ENCODE data around the gene TTLL8.
"Not testable (repeated sequence)": the region's sequence is repeated elsewhere in the genome, so short reads cannot be mapped to it uniquely, and the experiment has no call there.

Gene TTLL8

GRCh38 chr22:49991907-49992533 lies 66.1 kb downstream of the TTLL8 start:
- no peaks in the 10 kb centered on the region for H3K27me3 ChIP-seq (ENCODE audit: insufficient read depth, low read length, poor library complexity)
- H2BK5ac ChIP-seq (ENCODE audit: low read length) = no peak overlapping the region

DNA sequence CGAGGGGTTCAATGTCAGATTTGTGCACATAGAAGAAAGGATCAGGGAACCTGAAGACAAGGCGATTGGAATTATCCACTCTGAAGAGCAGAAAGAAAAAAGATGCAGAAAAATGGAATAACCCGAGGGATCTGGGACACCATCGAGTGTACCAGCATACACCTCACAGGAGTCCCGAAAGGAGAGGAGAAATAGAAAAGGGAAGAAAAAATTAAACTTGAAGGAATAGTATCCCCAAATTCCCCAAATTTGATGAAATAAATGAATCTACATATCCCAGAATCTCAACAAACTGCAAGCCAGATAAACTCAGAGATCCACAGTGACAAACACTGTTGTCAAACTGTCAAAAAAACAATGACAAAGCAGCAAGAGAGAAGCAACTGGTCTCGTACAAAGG lies 66.9 kb downstream of the TTLL8 start:
- Histone ChIP-seq H3K23ac (ENCODE audit: low read length) (no peak overlapping the region), H3K36me3 (ENCODE audit: control insufficient read depth, insufficient read depth, low read length) (no peaks in the 10 kb centered on the region), H3K79me1 (ENCODE audit: low read length) (no peaks in the 10 kb centered on the region), H3K9ac (ENCODE audit: low read length) (no peak overlapping the region), H3K27me3 (ENCODE audit: insufficient read depth, low read length, poor library complexity) (no peaks in the 10 kb centered on the region), H4K5ac (ENCODE audit: low read length) (no peak overlapping the region), H4K8ac (ENCODE audit: low read depth, low read length) (no peak overlapping the region), H3K79me2 (ENCODE audit: control insufficient read depth, insufficient read depth, low read length) (no peaks in the 10 kb centered on the region), H3K56ac (ENCODE audit: low read length) (no peak overlapping the region), H2BK120ac (ENCODE audit: low read depth, low read length) (no peak overlapping the region), H3K4me1 (ENCODE audit: control insufficient read depth, low read depth, low read length) (no peaks in the 10 kb centered on the region), H3K4ac (ENCODE audit: low read depth, low read length) (no peak overlapping the region), H2BK5ac (ENCODE audit: low read length) (no peak overlapping the region), H2AK5ac (ENCODE audit: low read length) (no peak overlapping the region), H2BK15ac (replicated peaks; ENCODE audit: low read depth) (no peak overlapping the region), H3K27ac (ENCODE audit: low read depth, low read length) (no peak overlapping the region), H3K18ac (ENCODE audit: low read length) (no peak overlapping the region), H3K4me3 (ENCODE audit: low read length) (no peak overlapping the region), H3K4me2 (ENCODE audit: low read length) (no peak overlapping the region)
- no CpG with 5 or more reads among the region's 6 CpGs for WGBS (ENCODE audit: extremely low coverage, insufficient coverage, low lambda C conversion rate)
- DNase-seq = no peak

More at GRCh38 chr22:49991907-49992533, 66.1 kb downstream of the TTLL8 start:
- Histone ChIP-seq H3K27ac (ENCODE audit: low read depth, low read length) (no peak overlapping the region), H3K4ac (ENCODE audit: low read depth, low read length) (no peak overlapping the region), H3K23ac (ENCODE audit: low read length) (no peak overlapping the region), H3K36me3 (ENCODE audit: control insufficient read depth, insufficient read depth, low read length) (no peaks in the 10 kb centered on the region), H3K79me2 (ENCODE audit: control insufficient read depth, insufficient read depth, low read length) (no peaks in the 10 kb centered on the region), H3K56ac (ENCODE audit: low read length) (no peak overlapping the region), H2AK5ac (ENCODE audit: low read length) (no peak overlapping the region), H2BK15ac (replicated peaks; ENCODE audit: low read depth) (no peak overlapping the region), H3K9ac (ENCODE audit: low read length) (no peak overlapping the region), H3K18ac (ENCODE audit: low read length) (no peak overlapping the region), H3K79me1 (ENCODE audit: low read length) (no peaks in the 10 kb centered on the region), H3K4me1 (ENCODE audit: control insufficient read depth, low read depth, low read length) (no peaks in the 10 kb centered on the region), H4K5ac (ENCODE audit: low read length) (no peak overlapping the region), H4K8ac (ENCODE audit: low read depth, low read length) (no peak overlapping the region), H2BK120ac (ENCODE audit: low read depth, low read length) (no peak overlapping the region), H3K4me2 (ENCODE audit: low read length) (no peak overlapping the region), H3K4me3 (ENCODE audit: low read length) (no peak overlapping the region)
- WGBS (ENCODE audit: extremely low coverage, insufficient coverage, low lambda C conversion rate) = no CpG with 5 or more reads among the region's 7 CpGs
- DNase-seq = no peak

GRCh38 chr22:49989826-49990225 lies 68.3 kb downstream of the TTLL8 start:
- not testable (repeated sequence) for H3K79me1 ChIP-seq (ENCODE audit: low read length); H3K9ac ChIP-seq (ENCODE audit: low read length); H4K5ac ChIP-seq (ENCODE audit: low read length); H2BK120ac ChIP-seq (ENCODE audit: low read depth, low read length); H3K36me3 ChIP-seq (ENCODE audit: control insufficient read depth, insufficient read depth, low read length); H3K56ac ChIP-seq (ENCODE audit: low read length); H3K27ac ChIP-seq (ENCODE audit: low read depth, low read length); H2BK15ac ChIP-seq (replicated peaks; ENCODE audit: low read depth); H3K4ac ChIP-seq (ENCODE audit: low read depth, low read length); H3K27me3 ChIP-seq (ENCODE audit: insufficient read depth, low read length, poor library complexity); H2AK5ac ChIP-seq (ENCODE audit: low read length); H3K79me2 ChIP-seq (ENCODE audit: control insufficient read depth, insufficient read depth, low read length); DNase-seq; H3K18ac ChIP-seq (ENCODE audit: low read length); H3K4me1 ChIP-seq (ENCODE audit: control insufficient read depth, low read depth, low read length); H3K4me2 ChIP-seq (ENCODE audit: low read length); H3K23ac ChIP-seq (ENCODE audit: low read length); H2BK5ac ChIP-seq (ENCODE audit: low read length); H4K8ac ChIP-seq (ENCODE audit: low read depth, low read length); H3K4me3 ChIP-seq (ENCODE audit: low read length)
- no CpG with 5 or more reads among the region's 24 CpGs for WGBS (ENCODE audit: extremely low coverage, insufficient coverage, low lambda C conversion rate)

- H3K4me1 ChIP-seq (ENCODE audit: control insufficient read depth, low read depth, low read length) = no peaks in the 10 kb centered on the region
- H3K79me1 ChIP-seq (ENCODE audit: low read length) = no peaks in the 10 kb centered on the region
- no peak overlapping the region for H3K4ac ChIP-seq (ENCODE audit: low read depth, low read length)
- no peak overlapping the region for H3K4me2 ChIP-seq (ENCODE audit: low read length)
- no CpG with 5 or more reads among the region's 2 CpGs for WGBS (ENCODE audit: extremely low coverage, insufficient coverage, low lambda C conversion rate)
- H3K18ac ChIP-seq (ENCODE audit: low read length) = no peak overlapping the region
- H3K27ac ChIP-seq (ENCODE audit: low read depth, low read length) = no peak overlapping the region
- H3K79me2 ChIP-seq (ENCODE audit: control insufficient read depth, insufficient read depth, low read length) = no peaks in the 10 kb centered on the region
- no peak overlapping the region for H3K23ac ChIP-seq (ENCODE audit: low read length)
- no peaks in the 10 kb centered on the region for H3K36me3 ChIP-seq (ENCODE audit: control insufficient read depth, insufficient read depth, low read length)
- DNase-seq = no peak
- no peak overlapping the region for H3K4me3 ChIP-seq (ENCODE audit: low read length)
- no peak overlapping the region for H3K56ac ChIP-seq (ENCODE audit: low read length)
- no peak overlapping the region for H2BK5ac ChIP-seq (ENCODE audit: low read length)
- H2AK5ac ChIP-seq (ENCODE audit: low read length) = no peak overlapping the region
- H3K27me3 ChIP-seq (ENCODE audit: insufficient read depth, low read length, poor library complexity) = peaks cover 7% of the 10 kb centered on the region
- H3K9ac ChIP-seq (ENCODE audit: low read length) = no peak overlapping the region
- H4K5ac ChIP-seq (ENCODE audit: low read length) = no peak overlapping the region
- no peak overlapping the region for H2BK15ac ChIP-seq (replicated peaks; ENCODE audit: low read depth)
- H2BK120ac ChIP-seq (ENCODE audit: low read depth, low read length) = no peak overlapping the region
- no peak overlapping the region for H4K8ac ChIP-seq (ENCODE audit: low read depth, low read length)
Observed at GRCh38 chr22:49986325-49986724, 71.8 kb downstream of the TTLL8 start.

DNA sequence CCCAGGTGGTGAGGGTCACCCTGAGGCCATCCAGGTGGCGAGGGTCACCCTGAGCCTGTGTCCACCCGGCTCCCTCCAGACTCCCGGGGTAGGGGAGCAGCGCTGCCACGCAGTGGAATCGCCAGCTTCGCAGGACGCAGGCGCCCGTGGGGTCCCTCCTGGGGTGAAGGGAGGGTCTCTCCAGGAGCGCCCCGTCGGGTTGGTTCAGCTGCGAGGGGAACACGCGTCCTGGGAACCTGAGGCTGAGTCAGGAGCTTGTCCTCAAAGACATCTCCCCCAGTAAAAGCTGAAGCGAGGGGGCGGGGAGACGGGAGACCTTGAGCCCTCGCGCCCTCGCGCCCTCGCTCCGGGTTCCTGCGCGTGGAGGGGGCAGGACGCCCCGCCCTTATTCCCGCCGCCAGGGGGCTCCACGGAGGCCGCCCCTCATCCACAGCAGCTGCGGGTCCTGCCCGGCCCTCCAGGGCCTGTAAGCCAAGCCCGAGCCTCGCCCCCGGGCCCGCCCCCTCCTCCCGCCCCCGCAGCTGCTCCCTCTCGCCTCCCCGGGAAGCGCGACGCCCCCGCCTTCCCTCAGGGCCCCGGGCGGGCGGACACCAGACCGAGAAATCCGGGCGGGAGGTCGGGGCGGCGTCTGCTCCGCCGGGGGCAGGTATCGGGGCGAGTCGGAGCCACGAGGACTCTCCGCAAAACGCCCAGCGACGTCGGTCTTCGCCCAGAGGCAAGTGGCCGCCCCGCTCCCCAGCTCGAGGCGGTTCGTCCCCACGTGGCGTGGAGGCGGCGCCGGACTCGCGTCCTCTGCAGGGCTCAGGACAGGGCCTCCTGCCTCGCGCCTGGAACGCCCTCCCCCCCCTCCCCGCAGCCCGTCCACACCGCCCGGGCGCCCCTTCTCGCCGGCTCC lies 74.7 kb downstream of the TTLL8 start:
- H2BK120ac ChIP-seq (ENCODE audit: low read depth, low read length) = no peak overlapping the region
- WGBS (ENCODE audit: extremely low coverage, insufficient coverage, low lambda C conversion rate) = no CpG with 5 or more reads among the region's 90 CpGs
- no peak overlapping the region for H3K4me3 ChIP-seq (ENCODE audit: low read length)

More for the DNA sequence above, 74.7 kb downstream of the TTLL8 start:
- Histone ChIP-seq H3K23ac (ENCODE audit: low read length) (no peak overlapping the region), H3K27ac (ENCODE audit: low read depth, low read length) (no peak overlapping the region), H4K5ac (ENCODE audit: low read length) (no peak overlapping the region), H4K8ac (ENCODE audit: low read depth, low read length) (no peak overlapping the region), H3K27me3 (ENCODE audit: insufficient read depth, low read length, poor library complexity) (peaks cover 7% of the 10 kb centered on the region), H3K4me2 (ENCODE audit: low read length) (no peak overlapping the region), H3K9ac (ENCODE audit: low read length) (no peak overlapping the region), H3K36me3 (ENCODE audit: control insufficient read depth, insufficient read depth, low read length) (no peaks in the 10 kb centered on the region), H3K79me1 (ENCODE audit: low read length) (no peaks in the 10 kb centered on the region), H3K79me2 (ENCODE audit: control insufficient read depth, insufficient read depth, low read length) (no peaks in the 10 kb centered on the region), H2AK5ac (ENCODE audit: low read length) (no peak overlapping the region), H3K18ac (ENCODE audit: low read length) (no peak overlapping the region), H3K56ac (ENCODE audit: low read length) (no peak overlapping the region), H3K4me1 (ENCODE audit: control insufficient read depth, low read depth, low read length) (no peaks in the 10 kb centered on the region), H3K4ac (ENCODE audit: low read depth, low read length) (no peak overlapping the region), H2BK5ac (ENCODE audit: low read length) (no peak overlapping the region), H2BK15ac (replicated peaks; ENCODE audit: low read depth) (no peak overlapping the region)
- peak; percentile 47 for DNase-seq
